ENCODE measurements around the gene STRIP2.

Gene STRIP2

DNA sequence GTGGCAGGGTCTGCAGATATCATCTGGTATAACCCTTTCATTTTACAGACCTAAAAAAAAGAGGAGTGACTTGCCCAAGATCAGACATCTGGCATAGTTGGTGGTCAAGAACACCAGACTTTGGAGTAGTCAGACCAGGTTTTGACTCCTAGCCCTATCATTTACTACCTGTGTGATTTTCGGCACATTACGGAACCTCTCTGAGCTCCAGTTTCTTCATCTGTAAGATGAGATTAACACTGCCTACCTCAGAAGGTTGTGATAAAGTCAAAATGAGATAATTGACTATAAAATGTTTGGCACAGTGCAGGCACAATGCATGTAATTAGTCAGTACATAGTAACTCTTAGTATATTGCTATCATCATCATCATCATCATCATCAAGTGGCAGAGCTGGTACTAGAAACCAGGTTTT, 1.2 kb downstream of the STRIP2 start:
- peak overlapping the region; percentile 97 for H3K4me3 ChIP-seq (ENCODE audit: low read length)
- TF ChIP-seq, protein P1, sequence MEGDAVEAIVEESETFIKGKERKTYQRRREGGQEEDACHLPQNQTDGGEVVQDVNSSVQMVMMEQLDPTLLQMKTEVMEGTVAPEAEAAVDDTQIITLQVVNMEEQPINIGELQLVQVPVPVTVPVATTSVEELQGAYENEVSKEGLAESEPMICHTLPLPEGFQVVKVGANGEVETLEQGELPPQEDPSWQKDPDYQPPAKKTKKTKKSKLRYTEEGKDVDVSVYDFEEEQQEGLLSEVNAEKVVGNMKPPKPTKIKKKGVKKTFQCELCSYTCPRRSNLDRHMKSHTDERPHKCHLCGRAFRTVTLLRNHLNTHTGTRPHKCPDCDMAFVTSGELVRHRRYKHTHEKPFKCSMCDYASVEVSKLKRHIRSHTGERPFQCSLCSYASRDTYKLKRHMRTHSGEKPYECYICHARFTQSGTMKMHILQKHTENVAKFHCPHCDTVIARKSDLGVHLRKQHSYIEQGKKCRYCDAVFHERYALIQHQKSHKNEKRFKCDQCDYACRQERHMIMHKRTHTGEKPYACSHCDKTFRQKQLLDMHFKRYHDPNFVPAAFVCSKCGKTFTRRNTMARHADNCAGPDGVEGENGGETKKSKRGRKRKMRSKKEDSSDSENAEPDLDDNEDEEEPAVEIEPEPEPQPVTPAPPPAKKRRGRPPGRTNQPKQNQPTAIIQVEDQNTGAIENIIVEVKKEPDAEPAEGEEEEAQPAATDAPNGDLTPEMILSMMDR (conservative IDR thresholded peaks at IDR 0.05; ENCODE audit: low read depth, low read length), result no peak
- DNase-seq (ENCODE audit: low read depth), result no peak

DNA sequence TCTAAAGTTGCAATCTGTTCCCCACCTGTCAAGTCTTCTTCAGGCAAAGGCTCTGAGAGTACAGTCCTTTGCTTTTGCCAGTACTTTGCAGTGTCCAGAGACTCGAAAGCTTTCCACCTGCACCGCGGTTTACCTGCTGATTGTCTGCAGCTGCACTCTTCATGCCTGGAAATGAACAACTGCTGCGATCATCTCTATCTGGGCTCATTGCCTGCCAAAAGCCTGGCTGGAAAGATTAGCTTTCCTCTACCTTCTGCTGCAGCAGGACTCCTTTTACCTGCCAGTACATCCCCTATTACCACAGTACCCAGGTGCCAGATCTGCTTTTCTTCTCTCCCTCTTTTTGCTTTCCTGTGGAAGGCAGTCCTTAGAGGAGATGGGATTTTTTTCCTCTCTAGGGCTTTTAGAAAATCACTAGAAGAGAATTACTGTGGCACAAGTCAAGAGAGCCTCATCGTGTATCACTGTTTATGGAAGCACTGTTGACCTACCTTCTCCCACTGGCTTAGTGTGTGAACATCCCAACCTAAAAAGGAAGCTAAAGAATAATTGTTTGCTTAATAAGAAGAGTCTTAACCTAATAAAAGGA, 2.2 kb downstream of the STRIP2 start:
- TF ChIP-seq, protein P1 (conservative IDR thresholded peaks at IDR 0.05; ENCODE audit: low read depth, low read length), result no peak
- DNase-seq (ENCODE audit: low read depth), result no peak
- peak overlapping the region; percentile 97 for H3K4me3 ChIP-seq (ENCODE audit: low read length)

DNA sequence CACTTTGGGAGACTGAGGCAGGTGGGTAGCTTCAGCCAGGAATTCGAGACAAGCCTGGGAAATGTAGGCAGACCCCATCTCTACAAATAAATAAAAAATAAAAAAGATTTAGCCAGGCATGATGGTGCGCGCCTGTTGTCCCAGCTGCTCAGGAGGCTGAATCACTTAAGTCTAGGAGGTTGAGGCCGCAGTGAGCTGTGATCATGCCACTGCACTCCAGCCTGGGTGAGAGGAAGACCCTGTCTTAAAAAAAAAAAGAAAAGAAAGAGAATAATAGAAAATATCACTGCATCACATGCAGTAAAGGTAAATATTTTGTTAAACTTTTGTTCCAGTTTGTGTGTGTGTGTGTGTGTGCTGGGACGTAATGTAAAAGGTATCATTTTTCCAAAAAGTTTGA, 3.0 kb downstream of the STRIP2 start:
- TF ChIP-seq, protein P1 (conservative IDR thresholded peaks at IDR 0.05; ENCODE audit: low read depth, low read length), result no peak
- H3K4me3 ChIP-seq (ENCODE audit: low read length), result peak overlapping the region; percentile 97
- DNase-seq (ENCODE audit: low read depth), result no peak

DNA sequence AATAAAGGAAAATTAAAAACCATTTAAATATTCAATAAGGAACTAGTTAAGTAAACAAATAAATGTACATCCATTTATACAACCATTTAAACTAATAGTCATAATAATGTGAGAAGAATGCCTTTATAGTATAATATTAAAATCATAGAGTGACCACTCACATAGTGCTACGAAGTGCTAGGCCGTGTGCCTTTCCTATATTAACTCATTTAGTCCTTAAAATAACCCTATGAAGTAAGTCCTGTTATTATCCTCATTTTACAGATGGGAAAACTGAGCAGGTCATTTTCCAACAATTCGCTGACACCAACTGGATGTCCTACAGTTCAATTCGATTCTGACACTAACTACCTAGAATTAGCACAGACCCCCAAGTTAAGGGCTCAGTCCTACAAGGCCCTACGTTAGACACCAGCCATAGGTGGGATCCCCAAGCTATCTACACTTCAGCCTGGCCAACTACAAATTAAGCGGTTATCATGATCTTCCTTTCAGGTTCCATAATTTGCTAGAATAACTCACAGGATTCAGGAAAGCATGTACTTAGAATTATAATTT, 4.1 kb downstream of the STRIP2 start:
- TF ChIP-seq, protein P1 (conservative IDR thresholded peaks at IDR 0.05; ENCODE audit: low read depth, low read length), result no peak
- H3K4me3 ChIP-seq (ENCODE audit: low read length), result peak overlapping the region; percentile 3
- DNase-seq (ENCODE audit: low read depth), result no peak

DNA sequence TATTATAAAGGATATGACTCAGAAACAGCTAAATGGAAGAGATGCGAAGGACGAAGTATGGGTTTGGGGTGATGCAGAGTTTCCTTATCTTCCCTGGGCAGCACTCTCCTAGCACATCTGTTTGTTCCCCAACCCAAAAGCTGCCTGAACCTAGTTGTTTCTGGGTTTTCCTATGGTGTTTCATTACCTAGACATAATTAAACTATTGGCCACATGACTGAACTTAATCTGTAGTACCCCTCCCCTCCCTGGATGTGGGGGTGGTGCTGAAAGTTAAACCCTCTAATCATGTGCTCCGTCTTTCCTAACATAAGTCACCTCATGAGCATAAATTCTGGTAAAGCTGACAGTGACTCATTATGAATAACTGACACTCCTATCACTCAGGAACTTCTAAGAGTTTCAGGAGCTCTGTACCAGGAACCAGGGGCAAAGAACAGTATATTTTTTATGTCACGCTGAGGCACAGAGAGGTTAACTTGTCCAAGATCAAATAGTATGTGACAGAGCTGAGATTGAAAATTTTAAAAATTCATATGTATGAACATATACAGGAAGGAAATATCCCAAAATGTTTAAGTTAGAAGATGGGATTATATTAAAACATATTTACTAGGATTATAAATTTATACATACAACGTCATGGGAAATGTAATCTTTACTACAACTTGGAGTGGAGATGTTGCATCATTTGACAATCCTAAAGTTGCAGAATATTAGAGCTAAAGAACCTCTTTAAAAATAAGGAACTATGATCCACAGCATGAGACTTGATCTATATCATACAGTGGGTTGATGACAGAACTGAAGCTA, 4.8 kb downstream of the STRIP2 start:
- DNase-seq (ENCODE audit: low read depth), result peak; percentile 96
- peak overlapping the region; percentile 3 for H3K4me3 ChIP-seq (ENCODE audit: low read length)
- TF ChIP-seq, protein P1 (conservative IDR thresholded peaks at IDR 0.05; ENCODE audit: low read depth, low read length), result no peak

DNA sequence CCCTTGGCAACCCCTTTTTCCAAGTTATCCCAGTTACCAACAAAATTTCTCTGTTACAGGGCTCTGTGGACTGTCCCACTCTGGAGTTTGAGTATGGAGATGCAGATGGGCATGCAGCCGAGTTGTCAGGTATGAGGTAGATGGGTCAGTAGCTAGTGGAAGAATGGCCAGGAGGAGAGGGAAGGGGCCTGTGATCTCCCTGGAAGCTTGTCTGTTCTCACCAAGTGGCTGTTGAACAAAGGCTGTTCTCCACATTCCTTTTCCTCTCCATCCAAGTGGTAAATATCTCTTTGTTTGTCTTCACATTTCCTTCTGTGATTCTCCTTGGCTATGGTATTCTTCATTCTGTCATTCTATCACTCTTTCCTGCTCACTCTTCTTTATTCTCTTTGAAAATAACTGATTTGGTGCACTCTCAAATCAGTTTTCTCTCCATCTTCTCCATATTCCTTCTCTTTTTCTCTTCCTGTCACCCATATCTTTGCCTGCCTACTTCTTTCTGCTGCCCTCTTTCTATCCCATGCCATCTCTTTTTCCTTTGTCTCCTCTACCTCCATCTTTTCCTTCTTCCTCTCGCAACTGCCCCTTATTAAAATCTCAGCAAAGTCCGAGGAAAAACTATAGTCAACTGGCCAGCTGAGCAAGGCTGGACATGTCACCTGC, 5.9 kb downstream of the STRIP2 start:
- TF ChIP-seq, protein P1 (conservative IDR thresholded peaks at IDR 0.05; ENCODE audit: low read depth, low read length), result no peak
- H3K4me3 ChIP-seq (ENCODE audit: low read length), result no peak overlapping the region
- no peak for DNase-seq (ENCODE audit: low read depth)
